GM12865 (cell line): Measurements from ENCODE around the gene HNRNPC.
"Not testable (repeated sequence)": the region's sequence is repeated elsewhere in the genome, so short reads cannot be mapped to it uniquely, and the experiment has no call there.

Source experiments
- DNase-seq: peaks from one replicate; pipeline ENCODE4 v3.0.0; 2010; ENCODE audit warnings: low read depth
- H3K4me3 ChIP-seq: 2 replicates; pipeline ENCODE4 v1.5.1; 2011; ENCODE audit warnings: mild to moderate bottlenecking, low read depth, low read length, control low read depth
- CTCF ChIP-seq: IDR thresholded peaks from 2 replicates; pipeline ENCODE4 v1.5.1; 2011; ENCODE audit warnings: low read length, control low read depth, low read depth, inconsistent platforms; ENCODE audit not compliant: insufficient read depth; ENCODE audit errors: missing control alignments

The HNRNPC gene

DNA sequence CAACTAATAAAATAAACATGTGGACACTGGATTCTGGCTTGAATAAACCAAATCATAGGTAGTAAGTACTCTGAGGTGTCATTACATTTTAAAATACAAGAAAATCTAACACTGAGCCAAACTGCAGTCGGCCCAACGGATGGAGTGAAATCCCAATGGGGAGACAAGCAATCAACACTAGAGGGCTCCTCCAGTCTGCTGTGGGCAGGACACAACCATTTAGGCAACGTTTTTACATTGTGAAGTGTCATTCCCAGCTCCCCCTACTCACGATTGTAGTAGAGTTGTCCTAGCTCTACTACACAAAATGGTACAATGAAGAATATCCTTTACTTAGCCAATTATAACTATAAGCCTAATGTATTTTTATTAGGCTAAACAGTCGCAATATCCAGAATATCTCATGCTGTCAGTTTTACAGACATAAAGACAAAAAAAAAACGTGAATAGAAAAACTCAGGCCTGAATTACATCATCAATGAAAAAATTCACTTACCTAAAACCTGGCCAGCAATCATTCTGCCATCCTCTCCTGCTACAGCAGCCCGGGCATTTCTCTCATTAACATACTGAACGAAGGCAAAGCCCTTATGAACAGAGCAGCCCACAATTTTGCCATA, 35.7 kb downstream of the HNRNPC start:
- TF ChIP-seq CTCF: no peak
- no peak overlapping the region for H3K4me3 ChIP-seq
- no peak for DNase-seq

DNA sequence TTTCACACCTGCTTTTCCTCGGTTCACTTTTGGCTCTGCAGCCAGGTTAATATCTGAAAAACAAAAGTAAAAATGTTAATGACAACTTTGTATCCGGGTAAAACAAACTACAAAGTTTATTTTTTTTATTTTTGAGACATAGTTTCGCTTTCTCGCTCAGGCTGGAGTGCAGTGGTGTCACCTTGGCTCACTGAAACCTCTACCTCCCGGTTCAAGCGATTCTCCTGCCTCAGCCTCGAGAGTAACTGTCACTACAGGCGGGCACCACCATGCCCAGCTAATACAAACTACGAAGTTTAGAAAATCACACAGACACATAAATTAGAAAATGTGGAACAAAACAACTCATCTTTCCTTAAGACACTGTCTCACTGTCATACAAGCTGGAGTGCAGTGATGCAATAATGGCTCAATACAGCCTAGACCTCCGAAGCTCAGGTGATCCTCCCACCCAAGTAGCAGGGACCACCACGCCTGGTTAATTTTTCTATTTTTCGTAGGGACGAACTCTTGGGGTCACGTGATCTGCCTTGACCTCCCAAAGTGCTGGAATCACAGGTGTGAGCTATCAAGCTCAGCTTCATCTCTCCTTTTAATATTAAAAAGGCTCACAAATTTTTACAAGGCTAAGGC, 38.1 kb downstream of the HNRNPC start:
- TF ChIP-seq CTCF: no peak

DNA sequence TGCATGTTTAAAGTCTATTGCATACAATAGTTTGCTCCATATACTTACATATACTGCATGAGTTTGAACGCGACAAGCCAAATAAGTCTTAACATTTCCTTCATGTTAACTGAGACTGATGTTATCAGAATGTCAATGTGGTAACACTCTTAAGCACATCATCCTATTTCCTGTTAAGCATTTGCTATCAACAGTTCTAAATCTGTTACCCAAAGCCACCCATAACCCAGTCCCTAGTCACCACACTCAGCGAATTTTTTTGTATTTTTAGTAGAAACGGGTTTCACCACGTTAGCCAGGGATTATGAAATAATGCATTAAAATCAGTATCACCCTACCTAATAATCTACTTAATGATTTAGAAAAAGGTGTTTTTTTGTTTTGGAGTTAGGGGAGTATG, 39.4 kb downstream of the HNRNPC start:
- DNase-seq: no peak
- no peak for TF ChIP-seq CTCF

More for the DNA sequence above, 38.1 kb downstream of the HNRNPC start:
- no peak for DNase-seq
- no peak overlapping the region for H3K4me3 ChIP-seq

DNA sequence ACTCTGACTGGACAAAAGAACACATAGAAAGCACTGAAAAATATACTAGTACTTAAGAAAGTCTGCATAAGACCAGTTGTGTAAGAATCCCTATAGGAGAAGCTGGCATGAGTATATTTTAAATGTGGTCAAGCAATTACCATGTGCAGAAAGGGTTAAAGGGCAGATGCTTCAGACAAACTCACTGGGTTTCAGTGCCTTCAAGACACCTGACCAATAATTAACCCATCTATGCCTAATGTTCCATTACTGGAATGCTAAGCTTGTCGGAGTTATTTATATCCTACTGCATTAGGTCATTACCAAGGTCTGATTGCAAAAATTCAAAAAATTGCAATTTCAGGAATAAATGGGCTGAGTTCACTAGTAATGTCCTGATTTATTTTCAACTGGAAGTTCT, 41.3 kb downstream of the HNRNPC start:
- DNase-seq: no peak
- no peak for TF ChIP-seq CTCF
- H3K4me3 ChIP-seq: no peak overlapping the region

More for the DNA sequence above, 39.4 kb downstream of the HNRNPC start:
- no peak overlapping the region for H3K4me3 ChIP-seq

DNA sequence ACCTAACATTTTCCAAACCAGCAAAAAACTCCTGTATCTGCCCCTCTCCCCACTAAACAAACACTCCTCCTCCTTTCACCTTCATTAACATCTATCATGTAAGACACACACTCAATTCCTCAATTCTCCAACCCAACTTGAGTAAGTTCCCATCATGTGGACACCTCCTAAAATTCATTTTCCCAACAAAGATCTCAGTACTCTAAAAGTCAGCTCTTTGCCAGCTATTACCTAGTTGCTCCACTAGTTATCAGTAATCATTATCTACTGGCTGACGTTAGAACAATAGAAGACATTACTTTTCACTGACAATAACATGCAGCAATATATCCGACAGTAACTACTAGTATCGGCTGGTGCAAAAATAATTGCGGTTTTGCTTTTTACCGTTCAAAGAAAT, 42.1 kb downstream of the HNRNPC start:
- no peak overlapping the region for H3K4me3 ChIP-seq
- TF ChIP-seq CTCF: no peak
- no peak for DNase-seq

DNA sequence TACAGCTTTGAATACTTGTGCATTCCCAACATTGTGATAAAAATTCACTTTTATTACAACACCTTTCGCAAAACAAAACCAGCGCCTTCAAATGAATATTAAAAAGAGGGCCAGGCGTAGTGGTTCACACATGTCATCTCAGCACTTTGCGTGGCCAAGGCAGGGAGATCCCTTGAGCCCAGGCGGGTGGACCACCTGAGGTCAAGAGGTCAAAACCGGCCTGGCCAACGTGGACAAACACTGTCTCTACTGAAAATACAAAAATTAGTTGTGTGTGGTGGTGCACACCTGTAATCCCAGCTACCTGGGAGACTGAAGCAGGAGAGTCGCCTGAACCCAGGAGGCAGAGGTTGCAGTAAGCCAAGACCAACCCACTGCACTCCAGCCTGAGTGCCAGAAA, 42.8 kb downstream of the HNRNPC start:
- DNase-seq: no peak
- H3K4me3 ChIP-seq: no peak overlapping the region
- TF ChIP-seq CTCF: no peak

DNA sequence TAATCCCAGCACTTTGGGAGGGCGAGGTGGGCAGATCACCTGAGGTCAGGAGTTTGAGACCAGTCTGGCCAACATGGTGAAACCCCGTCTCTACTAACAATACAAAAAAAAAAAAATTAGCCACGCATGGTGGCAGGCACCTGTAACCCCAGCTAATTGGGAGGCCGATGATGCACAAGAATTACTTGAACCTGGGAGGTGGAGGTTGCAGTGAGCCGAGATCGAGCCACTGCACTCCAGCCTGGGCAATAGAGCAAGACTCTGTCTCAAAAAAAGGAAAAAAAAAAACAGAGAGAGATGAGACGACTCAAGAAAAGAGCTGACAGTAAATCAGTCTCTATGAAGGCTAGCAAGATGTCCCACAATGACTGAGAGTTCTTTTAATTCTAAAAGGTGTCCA, 44.1 kb downstream of the HNRNPC start:
- not testable (repeated sequence) for H3K4me3 ChIP-seq, DNase-seq
